NCI-H2171 (cell line): ENCODE measurements around the gene ZSWIM1.
"Not testable (repeated sequence)": the region's sequence is repeated elsewhere in the genome, so short reads cannot be mapped to it uniquely, and the experiment has no call there.

Experiments used
- DNase-seq: peaks from one replicate; lab custom pipeline; 2025; lab: John Stamatoyannopoulos, UW

The ZSWIM1 gene

DNA sequence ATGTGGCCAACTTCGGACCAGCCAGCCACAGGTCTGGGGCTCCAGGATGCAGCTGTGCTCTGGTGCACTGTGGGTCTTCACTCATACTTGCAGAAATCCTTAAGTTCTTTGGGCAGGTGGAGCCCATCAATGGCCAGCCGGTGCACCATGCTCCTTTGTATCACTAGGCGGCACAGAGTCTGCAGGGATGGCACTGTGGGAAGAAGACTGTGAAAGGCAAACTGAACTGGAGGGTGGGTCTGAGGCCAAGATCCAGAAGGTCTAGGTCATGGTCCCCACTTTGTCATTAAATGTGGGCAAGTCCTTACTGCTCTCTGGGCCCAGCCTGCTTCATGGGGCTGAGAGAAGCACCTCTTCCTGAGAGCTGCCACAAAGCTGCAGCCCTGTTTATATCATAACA, 7.7 kb downstream of the ZSWIM1 start:
- no peak for DNase-seq

DNA sequence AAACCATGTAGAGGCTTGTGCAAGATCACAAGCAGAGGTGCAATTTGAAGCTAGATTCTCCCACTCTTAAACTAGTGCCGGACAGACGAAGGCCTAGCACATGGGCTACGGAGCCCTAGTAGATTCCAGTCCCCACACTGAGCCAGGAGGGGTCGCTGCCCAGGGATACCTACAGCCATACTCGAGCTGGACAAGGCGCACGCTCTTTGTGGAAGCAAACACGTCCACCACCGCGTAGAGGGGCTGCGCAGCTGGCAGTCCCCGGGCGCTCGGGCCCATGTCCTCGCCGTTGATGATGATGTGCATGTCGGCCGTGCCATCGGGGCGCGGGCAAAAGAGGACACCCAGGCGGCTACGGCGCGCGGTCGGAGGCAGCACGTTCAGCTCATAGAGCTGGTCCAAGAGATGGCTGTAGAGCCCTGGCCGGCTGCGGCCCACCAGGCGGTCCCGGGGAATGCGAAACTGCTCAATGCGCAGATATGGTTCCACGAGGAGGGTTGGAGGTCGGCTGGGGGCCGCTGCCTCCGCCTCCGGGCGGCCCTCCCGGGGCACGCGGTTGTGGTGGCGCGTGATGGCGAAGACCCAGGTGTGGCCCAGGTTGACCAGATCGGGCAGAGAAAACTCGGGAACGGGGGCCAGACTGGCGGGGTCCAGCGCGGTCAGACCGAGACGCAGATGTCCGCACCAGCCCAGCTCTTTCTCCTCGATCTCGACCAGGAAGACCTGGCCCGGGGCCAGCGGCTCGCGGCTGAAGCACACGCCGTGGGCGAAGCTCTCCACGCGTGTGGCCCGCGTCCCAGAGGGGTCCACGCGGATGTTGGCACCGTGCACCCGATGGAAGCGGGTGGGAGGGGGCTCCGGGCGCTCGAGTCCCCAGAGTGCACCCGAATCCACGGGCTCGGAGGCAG, 9.3 kb downstream of the ZSWIM1 start:
- DNase-seq = no peak

DNA sequence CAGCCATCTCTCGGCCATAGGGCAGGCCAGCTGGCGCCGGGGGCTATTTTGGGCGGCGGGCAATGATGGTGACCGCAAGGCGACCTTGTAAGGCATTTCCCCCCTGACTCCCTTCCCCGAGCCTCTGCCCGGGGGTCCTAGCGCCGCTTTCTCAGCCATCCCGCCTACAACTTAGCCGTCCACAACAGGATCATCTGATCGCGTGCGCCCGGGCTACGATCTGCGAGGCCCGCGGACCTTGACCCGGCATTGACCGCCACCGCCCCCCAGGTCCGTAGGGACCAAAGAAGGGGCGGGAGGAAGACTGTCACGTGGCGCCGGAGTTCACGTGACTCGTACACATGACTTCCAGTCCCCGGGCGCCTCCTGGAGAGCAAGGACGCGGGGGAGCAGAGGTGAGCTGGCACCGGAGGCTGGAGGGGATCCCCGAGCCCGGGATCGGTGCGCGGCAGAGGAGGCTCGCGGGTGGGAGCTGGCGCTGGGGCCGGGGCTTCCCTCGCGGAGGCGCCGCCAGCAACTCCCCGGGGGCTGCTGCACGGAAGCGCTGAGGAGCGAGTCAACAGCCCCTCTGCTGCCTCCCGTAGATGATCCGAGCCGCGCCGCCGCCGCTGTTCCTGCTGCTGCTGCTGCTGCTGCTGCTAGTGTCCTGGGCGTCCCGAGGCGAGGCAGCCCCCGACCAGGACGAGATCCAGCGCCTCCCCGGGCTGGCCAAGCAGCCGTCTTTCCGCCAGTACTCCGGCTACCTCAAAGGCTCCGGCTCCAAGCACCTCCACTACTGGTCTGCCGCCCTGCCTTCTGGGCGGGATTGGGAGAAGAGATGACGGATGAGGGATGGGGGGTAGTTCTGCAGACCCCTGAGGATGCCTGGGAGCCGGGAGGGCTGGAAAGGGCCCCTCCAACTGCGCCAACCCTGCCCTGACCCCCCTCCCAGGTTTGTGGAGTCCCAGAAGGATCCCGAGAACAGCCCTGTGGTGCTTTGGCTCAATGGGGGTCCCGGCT, 10.3 kb downstream of the ZSWIM1 start, which contains the start of the genes CTSA and NEURL2:
Gene CTSA, plus strand, starts transcription at position 351 of the 999 bp plus-strand sequence. Its CDS starts 234 bp downstream, at position 585.
Gene NEURL2, minus strand, starts transcription at position 224 of the 999 bp plus-strand sequence. Its CDS starts 217 bp downstream, at position 7.
- DNase-seq = peak; percentile 93

DNA sequence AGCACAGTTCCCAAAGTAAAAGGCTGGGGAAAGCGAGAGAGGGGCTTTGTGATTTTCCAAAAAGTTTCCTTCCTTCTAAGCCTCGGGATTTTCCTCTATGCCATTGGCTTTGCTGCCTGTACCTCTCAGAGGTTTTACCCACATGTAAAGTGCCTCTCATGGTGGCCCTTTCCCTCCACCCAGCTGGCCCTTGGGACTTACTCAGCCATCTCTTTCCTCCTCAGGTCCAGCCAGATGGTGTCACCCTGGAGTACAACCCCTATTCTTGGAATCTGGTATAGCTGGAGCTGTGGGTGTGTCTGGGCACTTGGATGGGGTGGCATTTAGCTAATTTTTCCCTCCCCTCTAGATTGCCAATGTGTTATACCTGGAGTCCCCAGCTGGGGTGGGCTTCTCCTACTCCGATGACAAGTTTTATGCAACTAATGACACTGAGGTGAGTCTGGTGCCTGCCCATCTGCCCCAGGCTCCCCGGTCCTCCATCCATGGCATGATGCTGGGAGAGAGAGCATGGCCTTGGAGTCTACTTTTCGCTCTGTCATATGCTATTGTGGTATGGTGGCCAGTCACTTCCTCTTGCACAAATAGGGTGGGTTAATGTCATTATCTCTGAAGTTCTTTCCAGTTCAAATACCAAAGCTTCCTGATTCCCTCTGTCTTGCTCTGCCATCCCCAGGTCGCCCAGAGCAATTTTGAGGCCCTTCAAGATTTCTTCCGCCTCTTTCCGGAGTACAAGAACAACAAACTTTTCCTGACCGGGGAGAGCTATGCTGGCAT, 11.2 kb downstream of the ZSWIM1 start:
- no peak for DNase-seq

DNA sequence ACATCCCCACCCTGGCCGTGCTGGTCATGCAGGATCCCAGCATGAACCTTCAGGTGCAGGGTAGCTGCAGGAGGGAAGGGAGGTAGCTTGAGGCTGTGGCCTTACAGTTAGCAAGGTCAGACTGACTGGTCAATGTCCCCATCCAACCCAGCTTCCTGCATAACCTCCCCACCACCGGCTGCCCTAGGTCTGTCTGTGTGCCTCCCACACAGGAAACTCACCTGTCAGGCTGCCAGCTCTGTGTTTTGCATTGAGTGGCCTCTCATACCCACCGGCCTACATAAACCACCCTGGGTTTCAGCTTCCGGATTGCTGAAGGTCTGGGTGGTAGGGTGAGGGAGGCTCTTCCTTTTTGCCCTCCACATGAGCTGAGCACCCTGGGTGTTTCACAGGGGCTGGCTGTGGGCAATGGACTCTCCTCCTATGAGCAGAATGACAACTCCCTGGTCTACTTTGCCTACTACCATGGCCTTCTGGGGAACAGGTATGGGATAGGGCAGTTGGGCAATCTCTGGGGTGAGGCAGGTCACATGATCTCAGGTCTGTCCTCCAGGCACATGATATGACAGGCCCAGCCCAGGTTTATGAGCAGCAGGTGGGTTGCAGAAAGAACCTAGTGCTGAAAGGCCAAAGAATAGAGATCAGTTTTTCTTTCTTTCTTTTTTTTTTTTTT, 11.9 kb downstream of the ZSWIM1 start:
- DNase-seq = no peak

DNA sequence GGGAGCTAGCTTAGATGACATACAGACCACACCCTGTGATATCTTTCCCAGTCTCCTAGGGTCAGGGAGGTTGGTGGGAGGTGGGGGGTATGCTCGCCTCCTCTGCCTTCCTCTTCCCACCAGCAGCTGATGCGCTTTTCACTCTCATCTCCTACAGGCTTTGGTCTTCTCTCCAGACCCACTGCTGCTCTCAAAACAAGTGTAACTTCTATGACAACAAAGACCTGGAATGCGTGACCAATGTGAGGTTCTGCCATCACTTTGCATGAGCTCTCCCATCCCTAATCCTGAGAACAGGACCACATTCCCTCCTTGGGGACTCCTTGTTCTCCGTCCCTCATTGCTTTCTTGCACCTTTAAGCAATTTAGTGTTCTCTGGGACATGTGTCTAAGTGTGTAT, 12.8 kb downstream of the ZSWIM1 start:
- no peak for DNase-seq

DNA sequence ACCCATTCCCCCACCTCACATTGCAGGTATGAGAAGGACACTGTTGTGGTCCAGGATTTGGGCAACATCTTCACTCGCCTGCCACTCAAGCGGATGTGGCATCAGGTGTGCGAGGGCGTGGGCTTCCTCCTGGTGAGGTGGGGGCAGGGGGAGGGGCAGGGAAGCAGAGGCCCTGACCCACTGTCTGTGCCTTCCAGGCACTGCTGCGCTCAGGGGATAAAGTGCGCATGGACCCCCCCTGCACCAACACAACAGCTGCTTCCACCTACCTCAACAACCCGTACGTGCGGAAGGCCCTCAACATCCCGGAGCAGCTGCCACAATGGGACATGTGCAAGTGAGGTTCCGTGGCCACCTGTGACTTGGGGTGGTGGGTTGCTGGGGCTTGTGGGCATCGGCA, 13.8 kb downstream of the ZSWIM1 start:
- no peak for DNase-seq

DNA sequence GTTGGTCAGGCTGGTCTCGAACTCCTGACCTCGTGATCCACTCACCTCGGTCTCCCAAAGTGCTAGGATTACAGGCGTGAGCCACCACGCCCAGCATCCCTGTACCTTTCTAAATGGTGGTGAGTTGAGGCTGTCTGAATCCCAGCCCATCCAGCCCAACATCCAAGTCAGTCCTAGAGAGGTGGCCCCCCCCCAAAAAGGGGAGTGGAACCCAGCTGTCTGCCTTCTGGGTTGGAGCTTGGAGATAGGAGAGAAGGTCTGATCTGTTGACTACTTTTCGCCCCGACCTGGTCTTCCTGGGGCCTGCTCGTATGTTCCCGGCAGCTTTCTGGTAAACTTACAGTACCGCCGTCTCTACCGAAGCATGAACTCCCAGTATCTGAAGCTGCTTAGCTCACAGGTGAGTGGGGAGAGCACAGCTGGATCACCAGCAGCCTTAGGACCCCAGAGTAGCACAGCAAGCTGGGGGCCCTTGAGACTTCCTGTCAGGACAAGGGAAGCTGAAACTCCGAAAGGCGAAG, 15.7 kb downstream of the ZSWIM1 start:
- DNase-seq = no peak

DNA sequence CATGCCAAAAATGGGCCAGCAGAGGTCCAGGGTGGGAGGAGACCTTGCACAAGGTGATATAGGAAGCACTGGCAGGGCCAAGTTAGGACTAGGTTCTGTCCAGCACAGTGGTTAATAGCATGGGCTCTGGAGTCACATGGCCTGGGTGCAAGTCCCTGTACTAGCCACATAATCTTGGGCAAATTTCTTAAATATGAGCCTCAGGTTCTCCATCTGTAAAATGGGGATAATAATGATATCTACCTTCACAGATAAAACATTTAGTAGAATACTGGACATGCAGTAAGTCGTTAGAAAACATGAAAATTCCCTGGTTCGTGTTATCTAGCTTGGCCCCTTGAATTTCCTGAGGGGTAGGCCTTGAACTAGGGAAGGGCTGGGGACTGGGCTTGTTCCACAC, 16.3 kb downstream of the ZSWIM1 start:
- DNase-seq = no peak

DNA sequence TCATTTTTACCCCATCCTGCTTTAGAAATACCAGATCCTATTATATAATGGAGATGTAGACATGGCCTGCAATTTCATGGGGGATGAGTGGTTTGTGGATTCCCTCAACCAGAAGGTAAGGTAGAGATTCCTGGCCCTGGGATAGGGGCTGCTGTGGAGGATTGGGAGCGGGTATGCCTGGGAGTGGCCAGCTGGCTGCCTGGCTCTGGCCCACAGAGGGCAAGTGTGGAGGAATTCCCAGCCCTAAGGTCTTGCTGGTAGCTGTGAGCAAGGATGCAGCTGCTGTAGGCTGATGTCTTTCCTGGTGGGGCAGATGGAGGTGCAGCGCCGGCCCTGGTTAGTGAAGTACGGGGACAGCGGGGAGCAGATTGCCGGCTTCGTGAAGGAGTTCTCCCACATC, 16.7 kb downstream of the ZSWIM1 start:
- DNase-seq = no peak

DNA sequence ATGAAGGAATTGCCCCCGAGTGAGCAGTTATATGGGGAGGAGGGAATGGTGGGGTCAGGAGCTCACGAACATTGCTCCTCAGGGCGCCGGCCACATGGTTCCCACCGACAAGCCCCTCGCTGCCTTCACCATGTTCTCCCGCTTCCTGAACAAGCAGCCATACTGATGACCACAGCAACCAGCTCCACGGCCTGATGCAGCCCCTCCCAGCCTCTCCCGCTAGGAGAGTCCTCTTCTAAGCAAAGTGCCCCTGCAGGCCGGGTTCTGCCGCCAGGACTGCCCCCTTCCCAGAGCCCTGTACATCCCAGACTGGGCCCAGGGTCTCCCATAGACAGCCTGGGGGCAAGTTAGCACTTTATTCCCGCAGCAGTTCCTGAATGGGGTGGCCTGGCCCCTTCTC, 17.3 kb downstream of the ZSWIM1 start:
- DNase-seq = no peak

DNA sequence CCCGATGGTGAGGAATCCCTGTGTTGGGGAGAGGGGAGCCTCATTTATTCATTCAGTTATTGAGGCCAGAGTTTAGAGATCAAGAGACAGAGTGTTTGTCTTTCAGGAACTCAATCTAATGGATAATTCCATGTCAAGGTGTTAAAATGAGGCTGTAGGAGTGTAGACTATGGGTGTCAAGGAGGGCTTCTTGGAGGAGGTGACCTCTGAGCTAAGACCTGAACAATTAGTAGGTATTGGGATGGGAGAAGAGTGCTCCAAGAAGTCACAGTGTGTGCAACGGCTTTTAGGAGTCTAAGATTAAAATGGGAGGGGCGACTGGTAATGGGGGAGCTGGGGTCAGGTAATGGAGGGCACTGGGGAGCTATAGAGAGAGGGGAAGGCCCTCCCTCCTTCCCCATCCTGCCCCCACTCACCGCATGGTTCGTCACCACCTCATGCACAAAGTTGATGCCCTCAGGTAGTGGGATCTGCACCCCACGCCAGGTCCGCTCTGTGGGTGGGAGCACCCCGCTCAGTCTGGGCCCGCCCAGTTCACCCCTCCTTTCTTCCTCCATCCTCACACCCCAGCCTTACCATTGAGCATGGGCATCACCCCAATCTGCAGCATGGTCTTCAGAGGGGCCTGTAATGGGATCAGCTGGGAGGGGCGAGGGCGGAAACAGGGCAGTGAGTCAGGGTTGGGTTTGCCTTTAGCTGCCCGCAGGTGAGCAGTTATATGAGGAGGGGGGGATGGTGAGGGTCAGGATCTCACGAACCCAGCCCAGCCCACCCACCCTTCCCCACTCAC, 18.2 kb downstream of the ZSWIM1 start:
- no peak for DNase-seq

DNA sequence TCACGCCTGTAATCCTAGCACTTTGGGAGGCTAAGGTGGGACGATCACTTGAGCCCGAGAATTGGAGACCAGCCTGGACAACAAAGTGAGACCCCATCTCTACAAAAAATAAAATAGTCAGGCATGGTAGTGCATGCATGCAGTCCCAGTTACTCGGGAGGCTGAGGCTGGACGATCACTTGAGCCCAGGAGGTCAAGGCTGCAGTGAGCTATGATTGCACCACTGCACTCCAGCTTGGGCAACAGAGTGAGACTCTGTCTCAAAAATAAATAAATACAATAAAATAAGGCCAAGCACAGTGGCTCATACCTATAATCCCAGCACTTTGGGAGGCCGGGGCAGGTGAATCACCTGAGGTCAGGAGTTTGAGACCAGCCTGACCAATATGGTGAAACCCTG, 20.3 kb downstream of the ZSWIM1 start:
- DNase-seq = not testable (repeated sequence)

DNA sequence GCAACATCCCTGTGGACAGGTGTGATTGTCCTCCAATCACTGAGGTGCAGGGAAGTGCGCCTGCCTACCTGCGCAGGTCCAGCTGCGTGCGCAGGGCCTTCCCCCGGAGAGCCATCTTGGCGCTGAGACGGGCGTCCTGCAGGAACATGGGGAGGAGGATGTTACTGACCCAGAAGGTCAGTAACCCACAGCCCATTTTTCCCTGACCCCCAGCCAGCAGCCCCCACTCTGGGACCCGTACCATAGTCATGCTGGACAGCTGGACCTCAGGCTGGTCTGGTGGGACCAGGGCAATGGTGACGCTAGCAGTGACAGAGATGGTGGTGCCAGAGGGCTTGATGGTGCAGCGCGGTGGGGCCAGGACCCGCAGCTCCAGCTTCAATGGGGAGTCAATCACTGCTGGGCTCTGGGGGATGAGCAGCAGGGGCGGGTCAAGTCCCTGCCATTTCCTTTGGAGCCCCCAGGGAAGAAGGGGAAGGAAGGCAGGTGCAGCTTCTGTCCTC, 21.2 kb downstream of the ZSWIM1 start:
- no peak for DNase-seq

DNA sequence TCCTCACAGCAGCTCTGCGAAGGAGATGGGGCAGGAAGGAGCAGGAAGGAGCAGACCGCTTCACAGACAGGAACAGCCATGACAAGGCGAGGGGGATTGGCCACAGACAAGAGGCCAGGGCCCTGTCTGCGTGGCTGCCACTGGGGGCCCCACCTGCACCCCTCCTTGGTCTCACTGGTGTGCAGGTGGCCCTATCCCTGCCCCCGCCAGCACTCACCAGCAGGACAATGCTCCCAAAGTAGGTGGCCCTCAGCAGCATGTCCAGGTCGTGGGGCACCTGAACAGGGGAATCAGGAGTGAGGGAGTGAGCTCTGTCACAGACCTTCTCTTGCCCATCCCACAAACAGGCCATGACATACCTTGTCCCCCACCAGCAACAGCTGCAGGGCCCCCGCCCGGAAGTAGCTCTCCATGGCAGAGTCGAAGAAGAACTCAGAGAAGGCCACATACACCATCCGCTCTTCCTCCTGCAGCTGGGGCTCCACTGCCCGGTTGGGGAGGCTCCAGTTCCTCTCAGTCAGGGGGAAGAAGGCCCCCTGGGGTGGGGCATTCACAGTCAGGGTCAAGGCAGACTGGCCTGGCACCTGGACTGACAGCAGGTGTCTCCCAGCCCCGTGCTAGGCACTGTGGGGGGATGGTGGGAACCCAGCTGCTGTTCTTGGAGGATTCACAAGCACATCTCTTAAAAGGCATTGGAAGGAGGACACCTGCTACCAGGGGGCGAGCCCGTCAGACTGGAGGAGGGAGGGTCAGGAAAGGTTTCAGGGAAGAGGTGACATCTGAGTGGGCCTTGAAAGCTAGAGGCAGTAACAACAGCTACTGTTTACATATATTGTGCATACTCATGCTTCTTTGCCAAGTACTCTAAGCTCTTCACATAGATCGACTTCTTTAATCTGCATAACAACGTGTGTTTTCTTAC, 23.8 kb downstream of the ZSWIM1 start:
- DNase-seq = no peak

DNA sequence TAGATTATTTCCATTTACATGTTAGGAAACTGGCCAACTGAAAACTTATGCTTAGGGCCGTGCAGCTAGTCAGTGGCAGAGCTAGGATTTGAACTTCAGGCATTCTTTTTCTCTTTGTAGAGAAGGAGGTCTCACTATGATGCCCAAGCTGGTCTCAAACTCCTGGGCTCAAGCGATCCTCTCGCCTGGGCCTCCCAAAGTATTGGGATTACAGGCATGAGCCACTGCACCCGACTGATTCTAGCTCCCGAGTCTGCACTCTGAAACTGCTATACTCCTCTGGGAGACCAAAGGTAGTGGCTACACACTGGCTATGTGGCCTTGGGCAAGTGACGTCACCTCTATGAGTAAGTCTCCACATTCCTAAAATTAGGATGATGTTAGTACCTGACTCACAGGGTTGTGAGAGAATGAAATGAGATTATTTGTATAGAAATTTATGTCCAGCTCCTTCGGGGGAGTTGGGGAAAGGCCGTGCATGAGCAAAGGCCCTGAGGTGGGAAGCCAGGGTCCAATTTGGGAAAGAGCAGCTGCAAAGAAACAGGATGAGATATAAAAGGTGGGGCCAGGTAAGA, 24.6 kb downstream of the ZSWIM1 start:
- DNase-seq = no peak

DNA sequence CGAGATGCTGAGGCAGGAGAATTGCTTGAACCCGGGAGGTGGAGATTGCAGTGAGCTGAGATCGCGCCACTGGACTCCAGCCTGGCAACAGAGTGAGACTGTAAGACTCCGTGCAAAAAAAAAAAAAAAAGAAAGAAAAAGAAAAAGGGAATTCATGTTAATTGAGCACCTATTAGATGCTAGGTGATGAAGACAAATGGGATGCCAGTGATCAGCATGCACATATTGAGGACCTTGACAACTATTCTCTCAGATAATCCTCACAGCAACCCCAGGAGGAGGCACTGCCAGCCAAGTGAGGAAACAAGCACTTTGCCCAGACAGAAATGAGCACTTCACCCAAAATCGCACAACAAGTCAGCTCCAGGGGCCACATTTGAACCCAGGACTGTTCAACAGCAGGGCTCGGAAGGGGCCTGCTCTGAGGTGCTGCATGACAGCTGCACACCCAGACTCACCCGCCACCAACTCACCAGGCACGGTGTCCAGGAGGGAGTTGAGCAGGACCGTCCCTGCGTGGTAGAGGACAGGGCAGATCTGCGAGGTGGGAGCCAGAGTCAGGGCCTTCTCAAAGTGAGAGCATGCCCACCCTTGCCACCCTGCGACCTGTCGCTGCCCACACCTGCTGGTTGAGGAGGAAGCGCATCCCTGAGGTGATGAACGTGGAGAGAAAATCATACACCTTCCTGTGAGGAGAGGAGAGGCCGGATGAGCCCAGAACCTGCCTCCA, 26.4 kb downstream of the ZSWIM1 start:
- no peak for DNase-seq

DNA sequence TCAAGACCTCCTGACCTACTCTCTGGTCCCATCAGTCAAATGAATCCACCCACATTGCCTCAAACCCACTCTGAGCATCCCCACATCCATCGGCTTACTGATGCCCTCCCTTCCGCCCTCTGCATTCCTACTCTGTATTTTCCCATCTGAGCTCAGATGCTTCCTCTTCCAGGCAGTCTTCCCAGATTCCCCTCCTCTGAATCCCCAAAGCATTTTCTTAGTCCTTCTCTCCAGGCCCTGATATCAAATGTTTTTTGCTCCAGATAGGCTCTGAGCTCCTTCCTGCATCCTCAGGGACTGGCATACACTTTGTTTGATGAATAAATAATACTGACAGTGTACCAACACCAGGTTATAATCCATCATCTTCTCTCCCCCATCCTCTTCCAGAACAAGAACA, 27.1 kb downstream of the ZSWIM1 start:
- no peak for DNase-seq
